Common myeloid progenitor, CD34-positive (primary cell): Measurements from ENCODE around the gene USP34.
"Not testable (repeated sequence)": the region's sequence is repeated elsewhere in the genome, so short reads cannot be mapped to it uniquely, and the experiment has no call there.

Experiments
- CTCF ChIA-PET: fragments of 350-600 bp; sonication (Branson Sonifier 250); formaldehyde crosslinking; loops from one replicate; lab custom pipeline; 2021; ENCODE audit warnings: antibody characterized with exemption; lab: Charles Lee
- POLR2A ChIA-PET: fragments of 350-600 bp; sonication (Branson Sonifier 250); formaldehyde crosslinking; loops from one replicate; lab custom pipeline; 2021; ENCODE audit warnings: antibody characterized with exemption; lab: Charles Lee
- DNase-seq, 3 donors: peaks; one replicate each; pipeline versions ENCODE4 v3.0.0 to v3.0.0-alpha.2; 2013
- H3K27ac ChIP-seq, 2 experiments: 1 replicate in 1 of 2; 2 replicates in 1 of 2; pipeline ENCODE4 v1.7.0; 2013; ENCODE audit warnings: inconsistent platforms in 2 of 2, low read length in 2 of 2, mild to moderate bottlenecking in 2 of 2, low read depth in 1 of 2, moderate library complexity in 1 of 2; ENCODE audit not compliant: severe bottlenecking in 2 of 2, insufficient read depth in 1 of 2, poor library complexity in 1 of 2
- H3K27me3 ChIP-seq, 5 experiments: replicated peaks in 2 of 5; 1 replicate in 3 of 5; 2 replicates in 2 of 5; pipeline versions ENCODE4 v1.6.1 to v1.7.0; 2013; ENCODE audit warnings: low read length in 4 of 5, mild to moderate bottlenecking in 2 of 5, moderate library complexity in 2 of 5, inconsistent platforms in 1 of 5; ENCODE audit not compliant: insufficient read depth in 5 of 5, control insufficient read depth in 4 of 5
- H3K36me3 ChIP-seq, 4 experiments: 1 replicate in 2 of 4; 2 replicates in 2 of 4; pipeline versions ENCODE4 v1.6.1 to v1.7.0; 2013; ENCODE audit warnings: low read length in 3 of 4, control low read depth in 1 of 4, mild to moderate bottlenecking in 1 of 4; ENCODE audit not compliant: control insufficient read depth in 4 of 4, insufficient read depth in 4 of 4
- H3K4me1 ChIP-seq, 4 experiments: 1 replicate in 3 of 4; 2 replicates in 1 of 4; pipeline versions ENCODE4 v1.6.1 to v1.7.1; 2013; ENCODE audit warnings: low read length in 3 of 4, mild to moderate bottlenecking in 3 of 4, control low read depth in 1 of 4, inconsistent platforms in 1 of 4, moderate library complexity in 1 of 4; ENCODE audit not compliant: control insufficient read depth in 4 of 4, insufficient read depth in 4 of 4; ENCODE audit errors: control extremely low read depth in 1 of 4
- H3K4me3 ChIP-seq, 7 experiments: 1 replicate in 4 of 7; 2 replicates in 3 of 7; pipeline versions ENCODE4 v1.5.1 to v1.7.0; 2013; ENCODE audit warnings: mild to moderate bottlenecking in 7 of 7, low read length in 6 of 7, moderate library complexity in 6 of 7, inconsistent platforms in 2 of 7, low read depth in 2 of 7, control low read depth in 1 of 7; ENCODE audit not compliant: insufficient read depth in 4 of 7, control insufficient read depth in 1 of 7; ENCODE audit errors: extremely low read depth in 1 of 7
- H3K9me3 ChIP-seq, 5 experiments: 1 replicate in 4 of 5; 2 replicates in 1 of 5; pipeline versions ENCODE4 v1.6.1 to v1.7.1; 2013; ENCODE audit warnings: low read length in 4 of 5, mild to moderate bottlenecking in 2 of 5, inconsistent platforms in 1 of 5, low read depth in 1 of 5, moderate library complexity in 1 of 5; ENCODE audit not compliant: control insufficient read depth in 4 of 5, insufficient read depth in 2 of 5; ENCODE audit errors: control extremely low read depth in 1 of 5
- WGBS: methylation state at CpG from one replicate; pipeline ENCODE4 v1.1.5; 2013; ENCODE audit not compliant: insufficient coverage; 5-methylcytosine and 5-hydroxymethylcytosine counted together

USP34 gene

GRCh38 chr2:61470122-61470951 is 550 bp downstream of the USP34 start:
- H3K4me1 ChIP-seq: peaks cover 12 to 25% (median 18%) of the 10 kb centered on the region in 4 experiments
- ChIA-PET CTCF (interaction anchor here (1.0 to 1.6 kb wide), 3 partner anchors 11 to 44 kb away, joined by 4 to 5 read pairs (median 4); no protein-coding TSS in a partner anchor), POLR2A (interaction anchor here (0.6 to 1.3 kb wide), 4 partner anchors 39 to 795 kb away, joined by 3 to 6 read pairs (median 4); no protein-coding TSS in a partner anchor)
- 0% methylated on average over 23 of the region's 94 CpGs for WGBS
- no peaks in the 10 kb centered on the region for H3K27me3 ChIP-seq
- peak overlapping the region; percentile 88 to 96 for H3K27ac ChIP-seq
- peak in 2 of 3 donors; percentile 32 to 71 for DNase-seq
- no peaks in the 10 kb centered on the region for H3K9me3 ChIP-seq
- peaks cover 0 to 2% (median 0%) of the 10 kb centered on the region in 4 experiments for H3K36me3 ChIP-seq
- H3K4me3 ChIP-seq: peak overlapping the region; percentile 68 to 94 (median 92)

GRCh38 chr2:61469424-61470121 is 1.3 kb downstream of the USP34 start:
- ChIA-PET POLR2A (interaction anchor here (0.7 to 1.3 kb wide), 2 partner anchors 38 to 43 kb away, joined by 3 to 6 read pairs; no protein-coding TSS in a partner anchor), CTCF (interaction anchor here (1.0 to 1.9 kb wide), 6 partner anchors 10 to 43 kb away, joined by 3 to 5 read pairs (median 4); no protein-coding TSS in a partner anchor)
- no peak for DNase-seq
- Histone ChIP-seq H3K4me1 (peaks cover 12 to 25% (median 18%) of the 10 kb centered on the region in 4 experiments), H3K27ac (peak overlapping the region; percentile 88 to 96), H3K36me3 (peaks cover 0 to 2% (median 0%) of the 10 kb centered on the region in 4 experiments), H3K27me3 (no peaks in the 10 kb centered on the region), H3K4me3 (peak overlapping the region; percentile 68 to 94 (median 92)), H3K9me3 (no peaks in the 10 kb centered on the region)
- 0% methylated on average over 1 of the region's 8 CpGs for WGBS

- Histone ChIP-seq H3K27ac (peak overlapping the region in 1 of 2 experiments; percentile 96), H3K4me1 (peaks cover 12 to 31% (median 19%) of the 10 kb centered on the region in 4 experiments)
- not testable (repeated sequence) for DNase-seq, H3K27me3 ChIP-seq, H3K36me3 ChIP-seq, H3K9me3 ChIP-seq, H3K4me3 ChIP-seq
- POLR2A ChIA-PET: interaction anchor here (1.0 kb wide), 1 partner anchor 46 kb away, joined by 3 read pairs; no protein-coding TSS in a partner anchor
- WGBS: 100% methylated on average over 4 of the region's 10 CpGs
- CTCF ChIA-PET: interaction anchor here (1.0 to 1.9 kb wide), 5 partner anchors 9 to 41 kb away, joined by 3 to 5 read pairs (median 4); no protein-coding TSS in a partner anchor
These were observed 2.7 kb downstream of the USP34 start for GRCh38 chr2:61468231-61468630.

GRCh38 chr2:61465045-61465444 is 5.8 kb downstream of the USP34 start:
- 100% methylated on average over 2 of the region's 3 CpGs for WGBS
- ChIA-PET POLR2A (no interaction called here), CTCF (interaction anchor here (0.8 kb wide), 1 partner anchor 39 kb away, joined by 3 read pairs; no protein-coding TSS in a partner anchor)
- Histone ChIP-seq H3K4me3 (no peak overlapping the region), H3K27ac (peak overlapping the region in 1 of 2 experiments; percentile 55), H3K9me3 (no peaks in the 10 kb centered on the region), H3K4me1 (peaks cover 4 to 20% (median 11%) of the 10 kb centered on the region in 4 experiments), H3K27me3 (no peaks in the 10 kb centered on the region), H3K36me3 (peaks cover 0 to 4% (median under 1%) of the 10 kb centered on the region in 4 experiments)
- DNase-seq: no peak

- peaks cover 0 to 4% (median under 1%) of the 10 kb centered on the region in 4 experiments for H3K36me3 ChIP-seq
- DNase-seq: no peak
- ChIA-PET POLR2A (no interaction called here), CTCF (interaction anchor here (1.1 kb wide), 1 partner anchor 25 kb away, joined by 3 read pairs; no protein-coding TSS in a partner anchor)
- H3K9me3 ChIP-seq: no peaks in the 10 kb centered on the region
- H3K4me1 ChIP-seq: peaks cover 0 to 12% (median 5%) of the 10 kb centered on the region in 4 experiments
- H3K4me3 ChIP-seq: no peak overlapping the region
- WGBS: 94% methylated on average over 6 of the region's 7 CpGs
- no peaks in the 10 kb centered on the region for H3K27me3 ChIP-seq
- H3K27ac ChIP-seq: no peak overlapping the region
These were observed 7.0 kb downstream of the USP34 start for GRCh38 chr2:61463769-61464475.

GRCh38 chr2:61461404-61461803 is 9.5 kb downstream of the USP34 start:
- peaks cover 0 to 10% (median 6%) of the 10 kb centered on the region in 4 experiments for H3K4me1 ChIP-seq
- ChIA-PET POLR2A (no interaction called here), CTCF (no interaction called here)
- no peak for DNase-seq
- H3K27ac ChIP-seq: no peak overlapping the region
- peaks cover 0 to 4% (median 0%) of the 10 kb centered on the region in 4 experiments for H3K36me3 ChIP-seq
- no peaks in the 10 kb centered on the region for H3K9me3 ChIP-seq
- WGBS: no CpG with 5 or more reads among the region's 2 CpGs
- no peak overlapping the region for H3K4me3 ChIP-seq
- H3K27me3 ChIP-seq: no peaks in the 10 kb centered on the region
